ENCODE measurements around the gene GRK2. TPM values are rescaled to one million over a fixed set of nuclear protein-coding genes. Genes with fewer than 3 reads are reported as not detected.
A peak's percentile ranks its signal among the peaks of the same experiment; 100 is the strongest.

GRK2 gene
- total and polyA plus RNA-seq, 2 donors (not counting 1 experiment from before 2014, with no cell fraction given), result 294 to 534 TPM

GRCh38 chr11:67245046-67245445, 21.2 kb upstream of the GRK2 start:
- no peak overlapping the region for H3K27ac Mint-ChIP-seq
- DNase-seq, result no peak
- peaks cover 82% of the 10 kb centered on the region for H3K79me2 ChIP-seq (ENCODE audit: control insufficient read depth, insufficient read depth, low read length)
- peaks cover 18 to 22% of the 10 kb centered on the region in 2 donors for H3K4me1 ChIP-seq (ENCODE audit: control insufficient read depth in 2 of 2, insufficient read depth in 2 of 2, low read length in 2 of 2)
- WGBS (ENCODE audit: insufficient coverage), result 98% methylated on average over 9 of the region's 11 CpGs
- intact Hi-C loops (cut with micrococcal nuclease), result no loop called here
- H3K4me3 ChIP-seq (ENCODE audit: control extremely low read depth in 1 of 5, extremely low read depth in 1 of 5, insufficient read depth in 1 of 5, low read depth in 2 of 5, low read length in 4 of 5), result no peak overlapping the region
- H4K20me1 ChIP-seq (ENCODE audit: control insufficient read depth, insufficient read depth, low read length, poor library complexity, severe bottlenecking), result peaks cover 93% of the 10 kb centered on the region
- ChIA-PET POLR2A (interaction anchor here (0.6 to 0.7 kb wide), 2 partner anchors 106 to 129 kb away, joined by 3 to 4 read pairs; no protein-coding TSS in a partner anchor), CTCF (interaction anchor here (0.7 to 0.9 kb wide), 2 partner anchors 17 to 39 kb away, joined by 3 read pairs; no protein-coding TSS in a partner anchor)
- H3K9me3 Mint-ChIP-seq (ENCODE audit: insufficient read depth), result no peaks in the 10 kb centered on the region
- peaks cover 34% of the 10 kb centered on the region for H3K4me1 Mint-ChIP-seq
- H3K9ac ChIP-seq (ENCODE audit: low read length), result no peak overlapping the region
- no peak overlapping the region for H3K4me3 Mint-ChIP-seq
- no peak overlapping the region for H3K4me2 ChIP-seq (replicated peaks; ENCODE audit: low read depth, low read length, poor library complexity, severe bottlenecking)
- peaks cover 4 to 77% of the 10 kb centered on the region in 2 experiments for H3K36me3 ChIP-seq (replicated peaks in 1 of 2; ENCODE audit: control extremely low read depth in 1 of 2, control insufficient read depth in 1 of 2, extremely low read depth in 1 of 2, insufficient read depth in 2 of 2, low read length in 1 of 2)
- H3K27ac ChIP-seq (ENCODE audit: low read length in 2 of 2), result no peak overlapping the region
- no peaks in the 10 kb centered on the region for H3K9me3 ChIP-seq (ENCODE audit: control extremely low read depth in 1 of 3, control insufficient read depth in 2 of 3, insufficient read depth in 1 of 3, low read length in 2 of 3)
- no peaks in the 10 kb centered on the region for H3K27me3 ChIP-seq (replicated peaks in 1 of 4; ENCODE audit: control extremely low read depth in 1 of 4, control insufficient read depth in 3 of 4, insufficient read depth in 4 of 4, low read length in 3 of 4)
- TF ChIP-seq EZH2 (IDR thresholded peaks at IDR 0.05; ENCODE audit: borderline replicate concordance, insufficient read depth, low read depth, low read length, poor library complexity, severe bottlenecking) (no peak), CTCF (IDR thresholded peaks at IDR 0.05) (no peak)
- H3K27me3 Mint-ChIP-seq, result no peaks in the 10 kb centered on the region
- no peak overlapping the region for H2AFZ ChIP-seq (ENCODE audit: insufficient read depth, low read depth, low read length, poor library complexity, severe bottlenecking)
- ATAC-seq (ENCODE audit: low read depth), result no peak

- no peak overlapping the region for H2AFZ ChIP-seq (ENCODE audit: insufficient read depth, low read depth, low read length, poor library complexity, severe bottlenecking)
- peaks cover 56% of the 10 kb centered on the region for H3K79me2 ChIP-seq (ENCODE audit: control insufficient read depth, insufficient read depth, low read length)
- H3K4me1 Mint-ChIP-seq, result peaks cover 15% of the 10 kb centered on the region
- H3K27ac ChIP-seq (ENCODE audit: low read length in 2 of 2), result peak overlapping the region in 1 of 2 donors; percentile 2
- H3K4me3 Mint-ChIP-seq, result no peak overlapping the region
- no peaks in the 10 kb centered on the region for H3K9me3 Mint-ChIP-seq (ENCODE audit: insufficient read depth)
- TF ChIP-seq EZH2 (IDR thresholded peaks at IDR 0.05; ENCODE audit: borderline replicate concordance, insufficient read depth, low read depth, low read length, poor library complexity, severe bottlenecking) (no peak), CTCF (IDR thresholded peaks at IDR 0.05) (no peak)
- ChIA-PET CTCF (interaction anchor here (0.6 to 3.3 kb wide), 2 partner anchors 120 to 134 kb away, joined by 3 to 11 read pairs; no protein-coding TSS in a partner anchor), POLR2A (interaction anchor here (0.7 kb wide), 2 partner anchors 90 to 104 kb away, joined by 7 to 10 read pairs; no protein-coding TSS in a partner anchor)
- H3K27ac Mint-ChIP-seq, result no peak overlapping the region
- H3K27me3 Mint-ChIP-seq, result no peaks in the 10 kb centered on the region
- H3K4me3 ChIP-seq (ENCODE audit: control extremely low read depth in 1 of 5, extremely low read depth in 1 of 5, insufficient read depth in 1 of 5, low read depth in 2 of 5, low read length in 4 of 5), result no peak overlapping the region
- intact Hi-C loops (cut with micrococcal nuclease), result no loop called here
- H3K4me2 ChIP-seq (replicated peaks; ENCODE audit: low read depth, low read length, poor library complexity, severe bottlenecking), result no peak overlapping the region
- DNase-seq (no peak), ATAC-seq (ENCODE audit: low read depth) (no peak)
- H3K9ac ChIP-seq (ENCODE audit: low read length), result no peak overlapping the region
- H4K20me1 ChIP-seq (ENCODE audit: control insufficient read depth, insufficient read depth, low read length, poor library complexity, severe bottlenecking), result peaks cover 96% of the 10 kb centered on the region
- H3K9me3 ChIP-seq (ENCODE audit: control extremely low read depth in 1 of 3, control insufficient read depth in 2 of 3, insufficient read depth in 1 of 3, low read length in 2 of 3), result no peaks in the 10 kb centered on the region
- peaks cover under 1 to 2% of the 10 kb centered on the region in 2 donors for H3K4me1 ChIP-seq (ENCODE audit: control insufficient read depth in 2 of 2, insufficient read depth in 2 of 2, low read length in 2 of 2)
- H3K36me3 ChIP-seq (replicated peaks in 1 of 2; ENCODE audit: control extremely low read depth in 1 of 2, control insufficient read depth in 1 of 2, extremely low read depth in 1 of 2, insufficient read depth in 2 of 2, low read length in 1 of 2), result peaks cover 6 to 98% of the 10 kb centered on the region in 2 experiments
- no peaks in the 10 kb centered on the region for H3K27me3 ChIP-seq (replicated peaks in 1 of 4; ENCODE audit: control extremely low read depth in 1 of 4, control insufficient read depth in 3 of 4, insufficient read depth in 4 of 4, low read length in 3 of 4)
- 100% methylated on average over 4 of the region's 5 CpGs for WGBS (ENCODE audit: insufficient coverage)
Observed at GRCh38 chr11:67247946-67248550, 18.2 kb upstream of the GRK2 start.

Data from B cell (primary cell).